Cardiac septum (tissue), 1 donor: Measurements from ENCODE around the gene HECTD1. TPM values are rescaled to one million over a fixed set of nuclear protein-coding genes. Genes with fewer than 3 reads are reported as not detected.
"Not testable (repeated sequence)": the region's sequence is repeated elsewhere in the genome, so short reads cannot be mapped to it uniquely, and the experiment has no call there.

ENCODE experiments used
- DNase-seq: peaks from one replicate; pipeline ENCODE4 v3.0.0-alpha.2; 2020; ENCODE audit warnings: low spot score
- intact Hi-C: fragments of 100-400 bp; cut with DNase I; formaldehyde crosslinking; loops from one replicate; pipeline ENCODE4 v1.14.0; 2022
- total RNA-seq: library from RNA; stranded (reverse); fragmentation: NEBNext Ultra II Directional; extraction: Animal tissue kit (Norgen Biotek cat#: 25700); gene quantifications from one replicate; pipeline ENCODE4 v1.2.1, GENCODE V29; 2021
- donor health status: DM: no; HTN: no; CAD: no.

Gene HECTD1
- total RNA-seq, 1 donor from 2014 or later: 158 TPM

DNA sequence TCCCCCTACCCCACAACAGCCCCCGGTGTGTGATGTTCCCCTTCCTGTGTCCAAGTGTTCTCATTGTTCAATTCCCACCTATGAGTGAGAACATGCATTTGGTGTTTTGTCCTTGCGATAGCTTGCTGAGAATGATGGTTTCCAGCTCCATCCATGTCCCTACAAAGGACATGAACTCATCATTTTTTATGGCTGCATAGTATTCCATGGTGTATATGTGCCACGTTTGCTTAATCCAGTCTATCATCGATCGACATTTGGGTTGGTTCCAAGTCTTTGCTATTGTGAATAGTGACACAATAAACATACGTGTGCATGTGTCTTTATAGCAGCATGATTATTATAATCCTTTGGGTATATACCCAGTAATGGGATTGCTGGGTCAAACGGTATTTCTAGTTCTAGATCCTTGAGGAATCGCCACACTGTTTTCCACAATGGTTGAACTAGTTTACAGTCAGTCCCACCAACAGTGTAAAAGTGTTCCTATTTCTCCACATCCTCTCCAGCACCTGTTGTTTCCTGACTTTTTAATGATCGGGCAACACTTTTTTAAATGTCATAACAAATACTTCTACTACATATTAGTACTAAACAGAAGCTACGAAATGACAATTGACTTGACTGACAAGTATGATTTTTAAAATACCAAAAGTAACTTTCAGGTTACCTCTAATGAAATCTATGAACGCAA is 3.5 kb downstream of the HECTD1 start:
- intact Hi-C loops: loop anchor here (10.0 kb wide), 1 partner anchor 151 kb away; no protein-coding TSS in a partner anchor
- DNase-seq: not testable (repeated sequence)

DNA sequence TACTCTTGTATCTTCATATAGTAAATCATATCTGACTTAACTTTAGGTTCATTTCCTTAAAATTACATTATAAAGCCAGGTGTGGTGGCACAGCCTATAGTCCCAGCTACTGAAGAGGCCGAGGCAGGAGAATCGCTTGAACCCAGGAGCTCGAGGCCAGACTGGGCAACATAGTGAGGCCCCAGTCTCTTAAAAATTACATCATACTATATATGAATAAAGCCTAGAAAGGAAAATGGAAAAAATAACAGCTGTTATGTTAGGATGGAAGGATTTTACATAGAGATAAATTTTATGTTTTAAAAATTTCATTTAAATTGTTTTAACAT is 4.2 kb downstream of the HECTD1 start:
- intact Hi-C loops: loop anchor here (10.0 kb wide), 1 partner anchor 151 kb away; no protein-coding TSS in a partner anchor
- no peak for DNase-seq

DNA sequence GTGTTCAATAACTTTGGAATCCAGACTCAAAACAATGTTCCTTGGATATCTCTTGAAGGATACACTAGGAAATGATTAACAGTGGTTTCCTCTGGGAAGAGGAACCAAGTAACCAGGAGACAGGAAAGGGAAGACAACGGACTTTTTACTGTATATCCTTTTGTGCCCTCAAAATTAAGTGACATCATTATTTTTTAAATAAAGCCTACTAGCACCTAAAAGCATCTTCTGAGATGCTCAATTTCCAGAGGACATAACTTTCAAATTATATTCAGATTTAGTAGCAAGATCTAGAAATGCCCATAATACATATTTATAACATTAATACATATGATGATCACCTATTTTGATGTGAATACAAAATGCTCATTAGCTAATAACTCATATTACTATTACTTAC is 6.5 kb downstream of the HECTD1 start:
- intact Hi-C loops: loop anchor here (10.0 kb wide), 1 partner anchor 154 kb away; no protein-coding TSS in a partner anchor
- no peak for DNase-seq

DNA sequence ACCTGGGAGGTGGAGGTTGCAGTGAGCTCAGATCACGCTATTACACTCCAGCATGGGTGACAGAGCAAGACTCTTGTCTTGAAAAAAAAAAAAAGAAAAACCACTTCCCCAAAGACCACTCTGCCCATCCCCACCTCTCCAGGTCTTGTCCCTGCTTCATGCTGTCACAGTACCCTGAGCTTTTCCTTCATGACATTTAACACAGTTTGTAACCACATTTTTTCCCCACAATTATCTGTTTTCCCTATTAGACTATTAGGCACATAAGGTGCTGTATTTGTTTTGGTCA is 6.9 kb downstream of the HECTD1 start:
- intact Hi-C loops: loop anchor here (10.0 kb wide), 1 partner anchor 154 kb away; no protein-coding TSS in a partner anchor
- DNase-seq: no peak

DNA sequence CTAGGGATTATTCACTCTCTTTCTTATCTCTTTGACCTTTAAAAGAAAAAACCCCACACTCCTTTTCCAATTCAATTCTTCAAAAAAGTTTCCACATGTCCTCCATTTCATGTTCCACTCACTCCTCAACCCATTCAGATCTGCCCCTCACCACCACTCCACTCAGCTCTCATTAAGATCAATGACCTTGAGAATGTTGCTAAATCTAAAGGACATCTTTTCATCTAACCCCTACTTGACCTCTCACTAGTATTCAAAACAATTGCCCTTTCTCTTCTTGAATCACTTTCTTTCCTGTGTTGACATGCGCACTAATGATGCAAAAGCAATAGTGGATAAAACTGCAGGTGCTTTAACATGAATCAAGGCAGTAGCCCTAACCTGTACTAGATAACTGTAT is 9.9 kb downstream of the HECTD1 start:
- no peak for DNase-seq
- intact Hi-C loops: no loop called here

DNA sequence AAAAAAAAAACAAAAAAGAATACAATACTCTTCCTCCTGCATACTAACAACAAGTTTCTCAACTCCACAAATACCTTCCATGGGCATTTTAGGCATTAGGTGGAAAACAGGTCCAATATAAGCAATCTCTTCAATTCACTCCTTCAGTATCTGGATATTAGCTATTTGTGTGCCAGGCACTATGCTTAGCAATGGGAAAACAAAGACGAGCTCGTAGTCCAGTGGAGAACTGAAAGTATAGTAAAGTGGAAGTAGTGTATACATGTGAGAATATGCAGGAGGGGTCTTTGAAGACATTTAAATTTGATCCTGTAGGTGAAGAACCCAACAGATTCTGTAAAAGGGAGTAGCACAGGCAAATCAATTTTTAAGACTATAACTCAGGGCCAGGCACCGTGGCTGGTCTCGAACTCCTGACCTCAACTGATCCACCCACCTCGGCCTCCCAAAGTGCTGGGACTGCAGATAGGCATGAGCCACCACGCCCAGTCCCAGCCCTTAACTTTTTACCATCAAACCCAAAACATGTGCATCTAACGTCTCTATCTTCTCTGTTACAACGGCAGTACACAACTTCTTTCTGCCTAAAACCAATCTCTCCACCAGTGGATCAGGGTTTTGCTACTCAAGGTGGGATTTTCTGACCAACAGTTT is 10.6 kb downstream of the HECTD1 start:
- no peak for DNase-seq

DNA sequence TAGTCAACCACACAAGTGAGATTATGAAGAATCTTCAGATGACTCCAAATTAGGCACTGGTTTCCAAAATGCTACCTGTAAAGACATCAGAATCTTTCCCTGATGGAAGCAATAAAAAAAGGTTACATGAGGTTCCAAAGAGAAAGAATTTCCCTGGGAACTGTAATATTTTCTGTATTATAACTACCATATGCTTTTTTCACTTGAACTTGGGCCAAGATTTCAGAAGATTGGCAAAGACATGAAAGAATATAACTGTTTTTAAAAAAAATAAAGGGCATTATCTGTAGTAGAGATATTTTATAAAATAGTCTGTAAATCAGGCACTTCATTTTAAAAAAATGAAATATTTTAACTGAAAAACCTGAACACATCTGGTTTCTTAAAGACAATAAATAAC is 12.9 kb downstream of the HECTD1 start:
- intact Hi-C loops: no loop called here
- no peak for DNase-seq

More for the DNA sequence above, 10.6 kb downstream of the HECTD1 start:
- intact Hi-C loops: no loop called here

DNA sequence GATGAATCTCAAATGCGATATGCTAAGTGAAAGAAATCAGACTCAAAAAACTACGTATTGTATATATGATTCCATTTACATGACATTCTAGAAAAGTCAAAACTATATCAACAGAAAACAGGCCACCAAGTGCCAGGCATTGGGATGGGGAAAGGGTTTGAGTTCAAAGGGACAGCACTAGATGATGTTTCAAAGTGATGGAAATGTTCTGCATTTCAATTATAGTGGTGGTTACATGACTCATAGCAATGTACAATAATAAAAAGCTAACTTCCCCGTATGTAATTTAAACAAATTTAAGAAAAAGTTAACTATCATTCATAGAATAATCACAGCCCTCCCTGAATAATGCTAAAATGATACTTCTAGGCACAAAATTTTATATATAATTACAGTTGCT is 13.5 kb downstream of the HECTD1 start:
- DNase-seq: no peak
- intact Hi-C loops: no loop called here

DNA sequence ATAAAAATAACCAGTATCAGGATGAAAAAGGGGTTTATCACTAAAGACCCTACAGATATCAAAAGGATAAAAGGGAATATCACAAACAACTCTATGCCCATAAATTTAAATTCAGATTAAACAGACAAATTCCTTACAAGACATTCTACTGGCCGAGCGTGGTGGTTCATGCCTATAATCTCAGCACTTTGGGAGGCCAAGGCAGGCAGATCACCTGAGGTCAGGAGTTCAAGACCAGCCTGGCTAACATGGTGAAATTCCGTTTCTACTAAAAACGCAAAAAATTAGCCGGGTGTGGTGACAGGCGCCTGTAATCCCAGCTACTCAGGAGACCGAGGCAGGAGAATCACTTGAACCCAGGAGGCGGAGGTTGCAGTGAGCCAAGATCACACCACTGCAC is 15.0 kb downstream of the HECTD1 start:
- intact Hi-C loops, DNase-seq: not testable (repeated sequence)

DNA sequence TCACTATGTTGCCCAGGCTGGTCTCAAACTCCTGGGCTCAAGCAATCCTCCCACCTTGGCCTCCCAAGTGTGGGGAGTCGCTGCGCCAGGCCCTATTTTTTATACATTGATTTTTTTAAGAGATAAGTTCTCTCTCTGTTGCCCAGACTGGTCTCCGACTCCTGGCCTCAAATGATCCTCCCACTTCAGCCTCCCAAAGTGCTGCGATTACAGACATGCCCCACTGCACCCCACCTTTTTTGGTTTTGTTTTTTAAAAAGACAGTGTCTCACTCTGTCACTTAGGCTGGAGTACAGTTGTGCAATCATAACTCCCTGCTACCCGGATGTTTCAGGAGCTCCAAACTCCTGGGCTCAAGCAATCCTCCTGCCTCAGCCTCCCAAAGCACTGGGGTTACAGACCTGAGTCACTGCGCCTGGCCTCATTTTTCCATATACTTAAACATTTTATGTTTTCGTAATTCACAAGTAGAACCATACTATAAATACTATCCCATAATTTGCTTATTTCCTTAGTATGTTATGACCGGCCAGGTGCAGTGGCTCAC is 16.8 kb downstream of the HECTD1 start:
- no peak for DNase-seq
- intact Hi-C loops: no loop called here

DNA sequence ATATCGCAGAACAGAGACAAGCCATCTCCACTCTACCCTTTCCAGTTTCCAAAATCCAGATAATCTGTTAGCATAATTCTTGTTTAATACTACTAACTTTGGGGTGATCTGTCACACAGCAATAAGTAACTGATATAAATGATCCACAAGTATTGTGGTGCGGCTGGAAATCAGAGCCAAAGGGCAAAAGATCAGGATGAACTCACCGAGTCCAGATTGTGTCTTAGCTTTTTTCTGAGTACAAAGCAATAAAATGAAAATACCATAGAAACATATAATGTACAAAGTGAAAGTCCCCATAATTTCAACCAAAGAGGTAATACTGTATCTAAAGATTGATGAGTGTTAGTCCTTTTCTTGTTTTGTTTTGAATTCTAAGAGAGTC is 17.4 kb downstream of the HECTD1 start:
- intact Hi-C loops: no loop called here
- no peak for DNase-seq

DNA sequence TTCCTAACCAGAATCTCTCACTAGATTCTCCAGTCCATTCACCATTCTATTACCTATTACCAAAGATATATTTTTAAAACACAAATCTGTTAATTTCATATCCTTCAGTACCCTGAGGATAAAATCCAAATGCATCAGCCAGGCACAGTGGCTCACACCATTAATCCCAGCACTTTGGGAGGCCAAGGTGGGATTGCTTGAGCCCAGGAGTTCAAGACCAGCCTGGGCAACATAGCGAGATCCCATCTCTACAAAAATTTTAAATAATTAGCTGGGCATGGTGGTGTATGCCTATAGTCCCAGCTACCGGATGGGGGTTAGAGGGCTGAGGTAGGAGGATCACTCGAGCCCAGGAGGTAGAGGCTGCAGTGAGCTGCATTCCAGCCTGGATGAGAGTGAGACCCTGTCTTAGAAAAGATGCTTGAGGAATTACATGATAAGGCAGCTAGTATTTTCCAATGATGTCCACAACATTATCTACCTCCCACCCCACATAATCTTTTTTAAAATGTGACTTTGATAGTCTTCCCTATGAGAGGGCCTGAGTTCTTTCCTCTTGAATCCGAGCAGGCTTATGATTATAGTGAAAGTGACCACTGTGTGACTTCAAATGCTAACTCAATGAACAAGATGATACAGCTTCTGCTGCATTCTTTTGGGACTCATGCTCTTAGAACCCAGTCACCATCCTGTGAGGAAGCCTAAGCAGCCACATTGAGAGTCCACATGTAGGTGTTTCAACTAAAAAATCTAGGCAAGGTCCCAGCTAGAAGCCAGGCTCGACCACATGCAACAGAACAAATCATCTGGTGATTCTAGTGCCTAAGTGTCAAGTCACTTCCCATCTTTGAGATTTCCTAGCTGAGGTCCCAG is 18.0 kb downstream of the HECTD1 start:
- intact Hi-C loops: no loop called here
- DNase-seq: no peak

DNA sequence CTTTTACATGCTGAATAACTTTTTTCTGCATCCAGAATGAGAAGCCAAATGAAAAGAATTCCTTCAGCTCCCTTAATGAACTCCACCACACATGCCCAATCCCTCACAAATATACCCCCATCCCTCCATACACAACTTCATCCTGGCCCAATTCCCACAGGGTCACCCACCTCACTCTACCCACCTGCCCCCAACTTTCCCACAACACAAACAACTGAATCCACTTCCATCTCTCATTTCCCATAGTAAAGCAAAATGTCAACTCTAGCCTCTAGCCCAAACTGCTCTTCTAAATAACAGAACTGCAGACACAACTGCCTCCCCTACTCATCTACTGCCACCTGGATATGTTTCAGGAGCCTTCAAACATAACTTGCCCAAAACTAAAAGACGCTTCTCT is 18.8 kb downstream of the HECTD1 start:
- DNase-seq: no peak
- intact Hi-C loops: no loop called here

DNA sequence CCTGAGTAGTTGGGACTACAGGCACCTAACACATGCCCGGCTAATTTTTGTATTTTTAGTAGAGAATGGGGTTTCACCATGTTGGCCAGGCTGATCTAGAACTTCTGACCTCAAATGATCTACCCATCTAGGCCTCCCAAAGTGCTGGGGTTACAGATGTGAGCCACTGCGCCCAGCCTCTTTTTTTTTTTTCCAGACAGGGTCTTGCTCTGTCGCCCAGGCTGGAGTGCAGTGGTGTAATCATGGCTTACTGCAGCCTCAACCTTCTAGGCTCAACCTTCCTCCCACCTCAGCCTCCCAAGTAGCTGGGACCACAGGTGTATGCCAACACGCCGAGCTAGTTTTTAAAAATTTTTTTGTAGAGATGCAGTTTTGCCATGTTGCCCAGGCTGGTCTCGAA is 25.6 kb downstream of the HECTD1 start:
- DNase-seq, intact Hi-C loops: not testable (repeated sequence)

DNA sequence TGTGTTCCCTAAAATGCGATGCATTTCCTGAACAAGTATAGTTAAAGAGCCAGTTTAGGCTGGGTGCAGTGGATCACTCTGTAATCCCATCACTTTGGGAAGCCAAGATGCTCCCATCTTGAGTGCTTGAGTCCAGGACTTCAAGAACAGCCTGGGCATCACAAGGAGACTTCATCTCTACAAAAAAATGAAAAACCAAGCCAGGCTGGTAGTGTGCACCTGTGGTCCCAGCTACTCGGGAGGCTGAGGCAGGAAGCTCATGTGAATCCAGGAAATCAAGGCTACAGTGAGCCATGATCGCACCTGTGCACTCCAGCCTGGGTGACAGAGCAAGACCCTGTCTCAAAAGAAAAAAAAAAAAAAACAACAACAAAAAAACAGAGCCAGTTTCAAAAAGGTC is 26.3 kb downstream of the HECTD1 start:
- no peak for DNase-seq
- intact Hi-C loops: no loop called here

DNA sequence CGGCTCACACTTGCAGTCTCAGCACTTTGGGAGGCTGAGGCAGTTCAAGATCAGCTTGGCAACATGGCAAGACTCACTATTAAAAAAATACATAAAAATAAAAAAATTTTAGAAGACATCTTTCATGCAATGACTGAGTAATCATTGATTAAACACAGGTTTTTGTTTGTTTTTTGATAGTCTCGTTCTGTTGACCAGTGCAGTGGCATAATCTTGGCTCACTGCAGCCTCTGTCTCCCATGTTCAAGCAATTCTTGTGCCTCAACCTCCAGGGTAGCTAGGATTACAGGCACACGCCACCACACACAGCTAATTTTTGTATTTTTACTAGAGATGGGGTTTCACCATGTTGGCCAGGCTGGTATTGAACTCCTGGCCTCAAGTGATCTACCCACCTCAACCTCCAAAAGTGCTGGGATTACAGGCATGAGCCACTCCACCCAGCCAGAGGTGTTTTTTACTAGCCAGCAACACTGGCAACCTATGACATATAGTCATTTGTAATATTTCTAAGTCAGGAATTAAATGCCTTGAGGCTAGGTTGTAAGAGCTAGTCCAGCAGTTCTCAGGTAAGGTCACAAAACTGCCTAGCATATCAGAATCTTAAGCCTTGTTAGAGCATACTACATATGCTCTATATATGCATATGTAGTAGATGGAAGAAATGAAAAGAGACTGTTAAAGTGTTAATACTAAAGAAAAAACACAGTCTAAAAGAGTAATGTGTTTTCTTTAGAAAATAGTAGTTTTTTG is 27.1 kb downstream of the HECTD1 start:
- DNase-seq: no peak
- intact Hi-C loops: no loop called here

DNA sequence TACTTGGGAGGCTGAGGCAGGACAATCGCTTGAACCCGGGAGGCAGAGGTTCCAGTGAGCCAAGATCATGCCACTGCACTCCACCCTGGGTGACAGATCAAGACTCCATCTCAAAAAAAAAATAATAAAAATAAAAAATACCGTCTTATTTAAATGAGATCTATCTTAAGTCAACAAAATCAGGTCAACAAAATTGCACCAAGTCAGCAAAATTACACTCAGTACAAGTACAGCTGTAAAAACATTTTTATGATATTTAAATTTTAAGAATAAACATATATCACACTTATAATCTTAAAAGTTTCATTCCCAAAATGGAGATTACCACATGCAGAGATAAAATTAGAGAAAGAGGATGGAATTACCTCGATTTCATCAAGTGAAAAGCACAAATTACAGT is 33.2 kb downstream of the HECTD1 start:
- intact Hi-C loops: no loop called here

DNA sequence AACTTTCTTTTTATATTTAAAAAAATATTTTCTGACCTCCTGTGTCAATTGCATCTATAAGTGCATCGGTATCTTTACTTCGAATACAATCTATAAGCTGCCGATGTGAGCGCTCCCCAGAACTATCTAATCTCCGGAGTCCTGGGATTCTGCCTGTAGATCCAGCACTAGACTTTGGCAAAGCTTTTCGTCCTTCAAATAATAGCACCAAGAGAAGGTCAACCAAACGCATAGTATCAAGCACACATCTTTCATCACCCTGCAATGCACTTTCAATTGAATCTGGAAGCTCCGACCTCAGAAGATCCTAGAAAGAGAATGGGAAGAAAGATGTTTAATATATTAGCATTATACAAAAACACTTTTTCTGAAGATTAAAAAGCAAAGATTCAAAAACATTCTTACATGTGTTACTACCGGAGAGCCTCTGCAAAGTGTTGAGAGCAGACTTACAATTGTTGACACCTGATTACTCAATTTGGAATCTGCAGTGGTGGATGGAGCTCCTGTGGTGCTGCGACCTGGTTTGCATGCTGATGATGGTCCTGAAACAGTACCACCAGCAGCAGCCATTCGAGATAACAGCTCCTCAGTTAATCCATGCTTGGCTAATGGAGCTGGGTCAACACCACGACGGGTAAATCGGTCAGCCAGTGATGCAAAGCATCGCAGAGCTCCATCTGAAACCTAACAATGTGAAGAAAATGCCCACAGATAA is 34.3 kb downstream of the HECTD1 start:
- intact Hi-C loops: no loop called here
- DNase-seq: no peak

More for the DNA sequence above, 33.2 kb downstream of the HECTD1 start:
- no peak for DNase-seq

DNA sequence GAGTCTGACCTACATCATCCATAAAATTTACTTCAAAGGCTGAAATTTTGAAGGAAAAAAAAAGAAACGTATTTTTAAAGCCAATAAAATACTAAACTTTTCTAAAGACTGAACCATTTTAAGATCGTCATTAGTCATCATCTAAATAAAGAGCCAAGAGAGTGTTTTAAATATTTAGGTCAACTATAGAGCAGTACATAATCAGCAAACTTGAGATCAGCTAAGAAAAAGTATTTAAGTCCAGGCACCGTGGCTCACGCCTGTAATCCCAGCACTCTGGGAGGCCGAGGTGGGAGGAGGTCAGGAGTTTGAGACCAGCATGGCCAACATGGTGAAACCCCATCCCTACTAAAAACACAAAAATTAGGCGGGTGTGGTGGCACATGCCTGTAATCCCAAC is 35.5 kb downstream of the HECTD1 start:
- intact Hi-C loops: no loop called here
- DNase-seq: no peak
